Measurements from ENCODE around the gene ZDHHC13.

DNA sequence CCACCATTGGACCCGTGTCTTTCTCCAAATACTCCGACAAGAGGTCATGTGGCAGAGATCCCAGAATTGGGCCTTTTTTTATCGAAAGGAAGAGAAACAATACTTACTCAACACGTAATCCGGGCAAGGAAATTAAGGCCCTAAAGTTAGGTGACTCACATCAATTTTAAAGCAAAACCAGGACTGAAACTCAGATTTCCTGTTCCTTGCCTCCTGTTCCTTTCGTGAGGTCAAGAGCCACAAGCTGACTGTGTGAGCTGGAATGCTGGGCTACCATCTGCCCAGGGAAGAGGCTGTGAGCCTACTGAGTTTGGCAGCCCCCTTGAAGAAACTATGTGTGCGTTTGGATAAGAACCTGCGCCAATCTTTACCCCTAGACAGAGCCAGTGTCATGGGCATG is 29.3 kb upstream of the ZDHHC13 start:
- TF ChIP-seq YY1 (IDR thresholded peaks at IDR 0.05; ENCODE audit: insufficient read depth, insufficient read length) = no peak
- no peak for TF ChIP-seq SUZ12 (IDR thresholded peaks at IDR 0.05; ENCODE audit: extremely low read depth, insufficient read depth, insufficient read length)
- TF ChIP-seq ZNF274 (IDR thresholded peaks at IDR 0.05; ENCODE audit: low read depth, low read length) = no peak

Measured in NT2/D1 (cell line).